OCI-LY7 (cell line): ENCODE measurements around the gene GIMD1. TPM values are rescaled to one million over a fixed set of nuclear protein-coding genes. Genes with fewer than 3 reads are reported as not detected.

Experiments used
- BruUV-seq: library from RNA; stranded (reverse); fragments of 400-500 nt; replicated peaks from 2 replicates; lab custom pipeline; 2021; lab: Mats Ljungman, UMichigan
- CTCF ChIA-PET: fragments of 300-600 bp; sonication (Branson Sonifier 250); formaldehyde crosslinking; loops from one replicate; lab custom pipeline; 2022; ENCODE audit warnings: antibody characterized with exemption; ENCODE audit not compliant: unreplicated experiment; lab: Charles Lee
- POLR2A ChIA-PET: fragments of 300-600 bp; sonication (Branson Sonifier 250); formaldehyde crosslinking; loops from one replicate; lab custom pipeline; 2022; ENCODE audit warnings: antibody characterized with exemption; lab: Charles Lee
- DNase-seq: peaks from one replicate; pipeline ENCODE4 v3.0.0-alpha.2; 2015; ENCODE audit warnings: low spot score
- H2AFZ ChIP-seq: fragments of 200-600 bp; sonication (generic), shearing (Covaris generic); 2 replicates; pipeline ENCODE4 v1.6.1; 2014; ENCODE audit warnings: mild to moderate bottlenecking, antibody characterized with exemption, low read length, moderate library complexity
- H3K27ac ChIP-seq: fragments of 200-600 bp; sonication (generic); 2 replicates; pipeline ENCODE4 v1.5.1; 2014; ENCODE audit warnings: mixed run types, low read depth, mild to moderate bottlenecking, moderate library complexity, low read length, inconsistent platforms; ENCODE audit not compliant: poor library complexity, severe bottlenecking
- H3K36me3 ChIP-seq: fragments of 200-600 bp; sonication (generic); 2 replicates; pipeline ENCODE4 v1.6.1; 2014; ENCODE audit warnings: mild to moderate bottlenecking, antibody characterized with exemption, low read length, moderate library complexity, mixed read lengths; ENCODE audit not compliant: insufficient read depth
- H3K4me1 ChIP-seq: fragments of 200-600 bp; sonication (generic); 2 replicates; pipeline ENCODE4 v1.5.1; 2014; ENCODE audit warnings: mild to moderate bottlenecking, low read length; ENCODE audit not compliant: insufficient read depth, poor library complexity, severe bottlenecking
- H3K4me2 ChIP-seq: fragments of 200-600 bp; sonication (generic); 2 replicates; pipeline ENCODE4 v1.6.1; 2014; ENCODE audit warnings: mild to moderate bottlenecking, low read length
- H3K4me3 ChIP-seq: fragments of 200-600 bp; sonication (generic); 2 replicates; pipeline ENCODE4 v1.5.1; 2014; ENCODE audit warnings: mild to moderate bottlenecking, low read depth, low read length; ENCODE audit not compliant: poor library complexity, severe bottlenecking
- H3K79me2 ChIP-seq: fragments of 200-600 bp; sonication (generic); 2 replicates; pipeline ENCODE4 v1.6.1; 2016; ENCODE audit warnings: low read depth, mild to moderate bottlenecking, low read length, moderate library complexity, mixed read lengths; ENCODE audit not compliant: insufficient read depth
- H3K9me2 ChIP-seq: fragments of 200-600 bp; sonication (generic); 2 replicates; pipeline ENCODE4 v1.6.1; 2016; ENCODE audit warnings: mild to moderate bottlenecking, low read length, mixed read lengths; ENCODE audit not compliant: insufficient read depth
- H3K9me3 ChIP-seq: fragments of 200-600 bp; sonication (generic); 2 replicates; pipeline ENCODE4 v1.6.1; 2014; ENCODE audit warnings: mild to moderate bottlenecking, mixed run types, low read length, mixed read lengths
- H4K20me1 ChIP-seq: fragments of 200-600 bp; sonication (generic); 2 replicates; pipeline ENCODE4 v1.6.1; 2014; ENCODE audit warnings: mild to moderate bottlenecking, antibody characterized with exemption, low read length, moderate library complexity, mixed read lengths; ENCODE audit not compliant: insufficient read depth
- EZH2phosphoT487 ChIP-seq: fragments of 200-600 bp; sonication (generic); IDR thresholded peaks from 2 replicates; pipeline ENCODE4 v1.6.1; 2018; ENCODE audit warnings: low read depth, borderline replicate concordance, mild to moderate bottlenecking, mixed run types, antibody characterized with exemption, low read length, moderate library complexity, mixed read lengths
- intact Hi-C: fragments of 100-400 bp; cut with micrococcal nuclease; formaldehyde crosslinking; loops from one replicate; pipeline ENCODE4 v1.10.0; 2022; ENCODE audit not compliant: unreplicated experiment
- total RNA-seq, 2 experiments: library from RNA; depleted of rRNA in 1 of 2; stranded (reverse); fragments of >200 nt in 1 of 2; shearing (Covaris generic) in 1 of 2; gene quantifications; 2 replicates each; pipeline ENCODE4 v1.2.3, GENCODE V29; 2014 to 2022
- TF ChIP-seq, protein P1 (sequence below): fragments of 200-600 bp; sonication (generic); conservative IDR thresholded peaks from 2 replicates; pipeline ENCODE4 v1.5.1; 2014; ENCODE audit warnings: mild to moderate bottlenecking, antibody characterized with exemption, low read length, moderate library complexity, mixed read lengths

The GIMD1 gene
- total RNA-seq, 2 experiments from 2014 or later = not detected

DNA sequence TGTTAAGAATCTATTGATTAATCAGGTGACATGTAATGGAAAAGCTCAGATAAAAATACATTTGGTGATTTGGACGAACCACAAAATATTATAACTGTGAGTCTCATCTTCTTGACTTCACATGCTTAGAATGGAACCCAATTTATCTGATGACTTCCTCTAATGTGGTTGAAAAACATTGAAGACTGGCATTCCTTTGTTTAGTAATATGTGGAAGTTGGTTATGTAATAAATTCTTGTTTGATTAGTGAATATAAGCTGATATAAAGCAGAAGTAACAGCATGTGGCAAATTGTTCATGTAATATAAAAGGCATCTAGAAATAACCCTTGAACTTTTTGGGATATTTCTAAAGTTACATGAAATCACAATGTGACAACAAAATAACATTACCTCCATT, 9.7 kb downstream of the GIMD1 start:
- H3K79me2 ChIP-seq = no peaks in the 10 kb centered on the region
- TF ChIP-seq EZH2phosphoT487 = no peak
- TF ChIP-seq, protein P1, sequence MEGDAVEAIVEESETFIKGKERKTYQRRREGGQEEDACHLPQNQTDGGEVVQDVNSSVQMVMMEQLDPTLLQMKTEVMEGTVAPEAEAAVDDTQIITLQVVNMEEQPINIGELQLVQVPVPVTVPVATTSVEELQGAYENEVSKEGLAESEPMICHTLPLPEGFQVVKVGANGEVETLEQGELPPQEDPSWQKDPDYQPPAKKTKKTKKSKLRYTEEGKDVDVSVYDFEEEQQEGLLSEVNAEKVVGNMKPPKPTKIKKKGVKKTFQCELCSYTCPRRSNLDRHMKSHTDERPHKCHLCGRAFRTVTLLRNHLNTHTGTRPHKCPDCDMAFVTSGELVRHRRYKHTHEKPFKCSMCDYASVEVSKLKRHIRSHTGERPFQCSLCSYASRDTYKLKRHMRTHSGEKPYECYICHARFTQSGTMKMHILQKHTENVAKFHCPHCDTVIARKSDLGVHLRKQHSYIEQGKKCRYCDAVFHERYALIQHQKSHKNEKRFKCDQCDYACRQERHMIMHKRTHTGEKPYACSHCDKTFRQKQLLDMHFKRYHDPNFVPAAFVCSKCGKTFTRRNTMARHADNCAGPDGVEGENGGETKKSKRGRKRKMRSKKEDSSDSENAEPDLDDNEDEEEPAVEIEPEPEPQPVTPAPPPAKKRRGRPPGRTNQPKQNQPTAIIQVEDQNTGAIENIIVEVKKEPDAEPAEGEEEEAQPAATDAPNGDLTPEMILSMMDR = no peak
- no peak for DNase-seq

DNA sequence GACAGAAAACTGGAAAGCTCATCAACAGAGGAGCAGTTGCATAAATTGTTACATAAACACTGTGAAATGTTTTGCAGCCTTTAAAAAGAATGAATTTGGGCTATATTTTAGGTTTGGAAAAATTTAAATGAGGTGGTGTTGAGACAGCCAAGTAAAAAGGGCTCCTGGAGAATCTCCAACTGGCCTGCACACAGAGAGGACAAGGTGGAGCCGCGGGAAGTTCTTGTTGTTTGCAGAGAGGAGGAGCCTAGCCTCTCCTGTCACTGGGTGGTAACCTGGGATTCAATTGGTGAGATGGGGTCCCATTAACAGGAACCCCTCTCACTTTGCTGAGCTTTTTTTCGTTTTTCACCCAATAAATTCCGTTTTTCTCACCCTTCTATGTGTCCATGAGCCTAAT, 13.4 kb downstream of the GIMD1 start:
- H3K4me3 ChIP-seq = no peak overlapping the region
- no peaks in the 10 kb centered on the region for H3K9me3 ChIP-seq
- ChIA-PET CTCF (no interaction called here), POLR2A (interaction anchor here (0.6 to 1.1 kb wide), 2 partner anchors 10 to 28 kb away, joined by 3 read pairs; no protein-coding TSS in a partner anchor)
- no peaks in the 10 kb centered on the region for H3K9me2 ChIP-seq
- H2AFZ ChIP-seq = no peak overlapping the region
- DNase-seq = no peak
- no peaks in the 10 kb centered on the region for H4K20me1 ChIP-seq
- intact Hi-C loops = no loop called here
- H3K4me1 ChIP-seq = no peaks in the 10 kb centered on the region
- no peaks in the 10 kb centered on the region for H3K79me2 ChIP-seq
- no peak for TF ChIP-seq EZH2phosphoT487
- TF ChIP-seq, protein P1 = no peak
- H3K36me3 ChIP-seq = peaks cover 7% of the 10 kb centered on the region; the same call in 1 of the 2 replicates
- no peak overlapping the region for H3K27ac ChIP-seq
- no peak overlapping the region for H3K4me2 ChIP-seq
- no TSS peak for BruUV-seq

More for the DNA sequence above, 9.7 kb downstream of the GIMD1 start:
- POLR2A ChIA-PET = no interaction called here
- H3K4me1 ChIP-seq = no peaks in the 10 kb centered on the region
- H3K4me3 ChIP-seq = no peak overlapping the region
- H3K27ac ChIP-seq = no peak overlapping the region
- no peak overlapping the region for H3K4me2 ChIP-seq
- no TSS peak for BruUV-seq
- H3K9me3 ChIP-seq = no peaks in the 10 kb centered on the region
- intact Hi-C loops = no loop called here
- H3K36me3 ChIP-seq = no peaks in the 10 kb centered on the region
- H4K20me1 ChIP-seq = no peaks in the 10 kb centered on the region
- no peak overlapping the region for H2AFZ ChIP-seq
- no peaks in the 10 kb centered on the region for H3K9me2 ChIP-seq
- CTCF ChIA-PET = no interaction called here

DNA sequence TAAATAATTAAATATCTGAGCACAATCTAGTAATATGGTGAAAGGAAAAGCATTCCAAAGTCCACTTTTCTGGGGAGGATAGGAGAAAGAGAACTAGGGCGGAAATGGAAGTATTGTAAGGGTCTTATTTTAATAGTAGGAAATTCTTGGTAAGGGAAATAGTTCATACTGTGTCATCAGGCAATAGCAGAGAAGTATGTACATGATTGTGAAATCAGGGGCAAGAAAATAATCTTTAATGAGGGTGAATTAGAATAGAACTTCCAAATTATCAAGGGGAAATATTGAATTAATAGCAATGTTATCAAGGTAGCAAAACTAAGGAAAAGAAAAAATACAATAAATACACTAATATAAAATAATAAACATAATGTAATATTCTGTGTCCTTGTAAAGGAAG, 14.8 kb downstream of the GIMD1 start:
- Histone ChIP-seq H3K4me1 (no peaks in the 10 kb centered on the region), H4K20me1 (no peaks in the 10 kb centered on the region), H3K27ac (no peak overlapping the region), H3K9me3 (no peaks in the 10 kb centered on the region), H3K79me2 (no peaks in the 10 kb centered on the region), H2AFZ (no peak overlapping the region), H3K4me3 (no peak overlapping the region), H3K4me2 (no peak overlapping the region), H3K36me3 (peaks cover 18% of the 10 kb centered on the region), H3K9me2 (no peaks in the 10 kb centered on the region)
- intact Hi-C loops = no loop called here
- BruUV-seq = no TSS peak
- ChIA-PET CTCF (no interaction called here), POLR2A (interaction anchor here (0.6 kb wide), 1 partner anchor 266 kb away, joined by 3 read pairs; no protein-coding TSS in a partner anchor)
- TF ChIP-seq, protein P1 = no peak
- TF ChIP-seq EZH2phosphoT487 = no peak
- DNase-seq = no peak
